Right lobe of liver (tissue), 4 donors: ENCODE results near the gene CD164L2.

Source experiments
- CTCF ChIP-seq, 4 donors: fragments of 200-600 bp in 3 of 4; fragments of 450-650 bp in 1 of 4; IDR thresholded peaks; one replicate each; pipeline versions ENCODE4 v1.5.1 to v1.8.0; 2016 to 2022; ENCODE audit warnings: antibody characterized with exemption in 4 of 4, mild to moderate bottlenecking in 2 of 4
- POLR2A ChIP-seq: fragments of 450-650 bp; IDR thresholded peaks from one replicate; pipeline ENCODE4 v1.6.1; 2017; ENCODE audit warnings: antibody characterized with exemption, mild to moderate bottlenecking
- donor health status: DM: no; HTN: no; CAD: no.
- donor health status: DM: no; HTN: no; CAD: no.
- donor health status: DM: no; HTN: yes; CAD: no.

DNA sequence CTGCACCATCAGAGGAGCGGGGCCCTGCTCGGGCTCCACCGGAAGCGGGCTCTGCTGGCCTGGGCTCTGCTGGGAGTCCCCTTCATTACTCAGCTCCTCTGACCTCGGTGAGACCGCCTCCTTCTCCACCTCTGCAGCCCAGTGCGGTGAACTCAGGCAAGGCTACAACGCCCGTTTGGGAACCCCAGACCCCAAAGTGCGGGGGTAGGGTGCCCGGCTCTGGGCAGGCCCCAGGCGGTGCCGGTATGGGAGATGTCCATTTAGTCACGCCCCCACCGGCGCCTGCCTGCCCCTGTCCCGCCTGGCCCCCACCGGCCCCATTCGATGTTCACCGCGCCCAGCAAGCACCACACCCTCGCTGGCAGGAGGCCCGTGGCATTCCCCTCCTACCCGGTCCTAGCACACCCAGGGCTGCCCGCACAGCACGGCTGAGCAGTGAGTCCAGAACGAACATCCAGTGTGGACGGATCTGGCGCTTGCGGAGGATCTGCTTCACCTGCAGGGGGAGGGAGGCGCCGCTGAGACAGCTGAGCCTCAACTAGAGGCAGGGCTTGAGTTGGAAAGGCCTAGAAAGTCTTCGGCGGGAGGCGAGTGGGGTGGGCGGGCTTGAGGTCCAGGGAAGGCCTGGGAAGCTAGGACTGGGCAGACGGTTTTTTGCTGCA, 26.4 kb downstream of the CD164L2 start:
- TF ChIP-seq CTCF (IDR thresholded peaks at IDR 0.05) (no peak), POLR2A (no peak)
